Transverse colon (tissue), 4 donors: ENCODE results near the gene SOX12. TPM values are rescaled to one million over a fixed set of nuclear protein-coding genes. Genes with fewer than 3 reads are reported as not detected.
A peak's percentile ranks its signal among the peaks of the same experiment; 100 is the strongest.
"Not testable (repeated sequence)": the region's sequence is repeated elsewhere in the genome, so short reads cannot be mapped to it uniquely, and the experiment has no call there.

Experiments
- DNase-seq: peaks from one replicate; pipeline ENCODE4 v3.0.0-alpha.2; 2019
- H3K27ac ChIP-seq, 4 donors: fragments of 200-600 bp; sonication (generic); 2 replicates each; pipeline ENCODE4 v1.5.1; 2016 to 2018; ENCODE audit warnings: inconsistent platforms in 4 of 4
- H3K27me3 ChIP-seq: fragments of 200-600 bp; sonication (generic); 2 replicates; pipeline ENCODE4 v1.5.1; 2017; ENCODE audit warnings: inconsistent platforms
- H3K36me3 ChIP-seq, 4 donors: fragments of 200-600 bp; sonication (generic); 2 replicates each; pipeline ENCODE4 v1.5.1; 2017 to 2019; ENCODE audit warnings: inconsistent platforms in 4 of 4
- H3K4me1 ChIP-seq, 4 donors: fragments of 200-600 bp; sonication (generic); 2 replicates each; pipeline ENCODE4 v1.5.1; 2017 to 2020; ENCODE audit warnings: inconsistent platforms in 4 of 4
- H3K4me3 ChIP-seq, 4 donors: fragments of 200-600 bp; sonication (generic); 1 replicate in 1 of 4; 2 replicates in 3 of 4; pipeline versions ENCODE4 v1.5.1 to v1.6.1; 2017 to 2019; ENCODE audit warnings: inconsistent platforms in 4 of 4
- H3K9me3 ChIP-seq, 2 donors: fragments of 200-600 bp; sonication (generic); 2 replicates each; pipeline ENCODE4 v1.5.1; 2017 to 2019; ENCODE audit warnings: inconsistent platforms in 2 of 2
- EP300 ChIP-seq: sonication (generic); formaldehyde crosslinking; IDR thresholded peaks from one replicate; pipeline ENCODE4 v1.6.1; 2017; ENCODE audit warnings: antibody characterized with exemption, low read depth
- POLR2A ChIP-seq: fragments of 450-650 bp; IDR thresholded peaks from one replicate; pipeline ENCODE4 v1.6.1; 2016; ENCODE audit warnings: antibody characterized with exemption, mild to moderate bottlenecking, moderate library complexity
- POLR2AphosphoS5 ChIP-seq, 3 donors: sonication (generic); formaldehyde crosslinking; IDR thresholded peaks; one replicate each; pipeline ENCODE4 v1.6.1; 2016; ENCODE audit warnings: antibody characterized with exemption in 3 of 3
- WGBS, 2 donors: methylation state at CpG; one replicate each; pipeline ENCODE4 v1.1.5; 2018; ENCODE audit warnings: low coverage in 1 of 2; 5-methylcytosine and 5-hydroxymethylcytosine counted together
- in situ Hi-C, 4 donors: fragments of 200-750 bp; cut with MboI; loops; one replicate each; pipeline versions ENCODE4 v1.15.0 to v1.15.1; 2017; ENCODE audit warnings: low sequenced_read_pairs in 3 of 4, low pct_ligation_motif_present in 1 of 4, low pct_unique_long_range_greater_than_20kb in 1 of 4
- intact Hi-C: fragments of 100-400 bp; cut with DNase I; formaldehyde crosslinking; loops from one replicate; pipeline ENCODE4 v1.15.1; 2023; ENCODE audit warnings: low total_unique reads
- total RNA-seq, 4 donors: library from RNA; depleted of rRNA; stranded (reverse); fragments of >200 nt; gene quantifications; one replicate each; pipeline ENCODE4 v1.1.0, GENCODE V29; 2016
- TF ChIP-seq, protein P1 (sequence below), 5 experiments: fragments of 200-600 bp in 3 of 5; fragments of 450-650 bp in 2 of 5; sonication (generic) in 3 of 5; IDR thresholded peaks; 1 replicate in 2 of 5; 2 replicates in 3 of 5; pipeline ENCODE4 v1.5.1; 2016 to 2017; ENCODE audit warnings: antibody characterized with exemption in 5 of 5, inconsistent platforms in 3 of 5, mild to moderate bottlenecking in 2 of 5, moderate library complexity in 1 of 5

Gene SOX12
- total RNA-seq, 4 donors from 2014 or later = 2.0 to 5.0 (median 3.5) TPM

DNA sequence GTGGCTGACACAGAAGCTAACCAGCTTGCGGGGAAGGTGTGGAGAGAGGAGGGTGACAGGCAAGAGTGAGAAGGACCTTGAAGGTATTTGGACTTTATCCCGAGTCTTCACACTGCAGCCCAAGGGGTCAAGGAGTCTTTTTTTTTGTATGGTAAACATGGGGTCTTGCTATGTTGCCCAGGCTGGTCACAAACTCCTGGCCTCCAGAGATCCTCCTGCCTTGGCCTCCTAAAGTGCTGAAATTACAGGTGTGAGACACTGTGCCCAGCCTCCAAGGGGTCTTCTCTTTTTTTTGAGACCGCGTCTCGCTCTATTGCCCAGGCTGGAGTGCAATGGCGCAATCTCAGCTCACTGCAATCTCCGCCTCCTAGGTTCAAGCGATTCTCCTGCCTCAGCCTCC is 9.2 kb downstream of the SOX12 start:
- intact Hi-C loops = no loop called here
- no peak for DNase-seq

DNA sequence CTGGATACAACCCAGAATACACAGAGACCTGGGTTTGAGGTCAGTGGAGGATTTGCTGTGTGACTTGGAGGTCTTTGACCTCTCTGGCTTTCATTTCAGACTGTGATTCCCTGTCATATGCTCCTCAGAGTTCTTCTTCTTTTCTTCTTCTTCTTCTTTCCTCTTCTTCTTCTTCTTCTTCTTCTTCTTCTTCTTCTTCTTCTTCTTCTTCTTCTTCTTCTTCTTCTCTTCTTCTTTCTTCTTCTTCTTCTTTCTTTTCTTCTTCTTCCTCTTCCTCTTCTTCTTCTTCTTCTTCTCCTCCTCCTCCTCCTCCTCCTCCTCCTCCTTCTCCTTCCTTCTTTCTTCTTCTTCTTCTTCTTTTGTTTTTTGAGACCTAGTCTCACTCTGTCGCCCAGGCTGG is 10.7 kb downstream of the SOX12 start:
- in situ Hi-C loops, DNase-seq, H3K27me3 ChIP-seq, H3K4me1 ChIP-seq, intact Hi-C loops, H3K9me3 ChIP-seq, H3K27ac ChIP-seq, H3K36me3 ChIP-seq, H3K4me3 ChIP-seq: not testable (repeated sequence)
- 100% methylated on average over 1 of the region's 1 CpG; no CpG with 5 or more reads in 1 of the 2 donors for WGBS, 2 donors

More for the DNA sequence above, 9.2 kb downstream of the SOX12 start:
- Histone ChIP-seq H3K4me3 (no peak overlapping the region), H3K9me3 (no peaks in the 10 kb centered on the region), H3K36me3 (no peaks in the 10 kb centered on the region), H3K27ac (no peak overlapping the region), H3K27me3 (no peaks in the 10 kb centered on the region), H3K4me1 (peaks cover 0 to 9% (median 3%) of the 10 kb centered on the region in 4 donors)
- in situ Hi-C loops = no loop called here
- no peak for TF ChIP-seq POLR2A
- no peak for TF ChIP-seq EP300
- TF ChIP-seq, protein P1, sequence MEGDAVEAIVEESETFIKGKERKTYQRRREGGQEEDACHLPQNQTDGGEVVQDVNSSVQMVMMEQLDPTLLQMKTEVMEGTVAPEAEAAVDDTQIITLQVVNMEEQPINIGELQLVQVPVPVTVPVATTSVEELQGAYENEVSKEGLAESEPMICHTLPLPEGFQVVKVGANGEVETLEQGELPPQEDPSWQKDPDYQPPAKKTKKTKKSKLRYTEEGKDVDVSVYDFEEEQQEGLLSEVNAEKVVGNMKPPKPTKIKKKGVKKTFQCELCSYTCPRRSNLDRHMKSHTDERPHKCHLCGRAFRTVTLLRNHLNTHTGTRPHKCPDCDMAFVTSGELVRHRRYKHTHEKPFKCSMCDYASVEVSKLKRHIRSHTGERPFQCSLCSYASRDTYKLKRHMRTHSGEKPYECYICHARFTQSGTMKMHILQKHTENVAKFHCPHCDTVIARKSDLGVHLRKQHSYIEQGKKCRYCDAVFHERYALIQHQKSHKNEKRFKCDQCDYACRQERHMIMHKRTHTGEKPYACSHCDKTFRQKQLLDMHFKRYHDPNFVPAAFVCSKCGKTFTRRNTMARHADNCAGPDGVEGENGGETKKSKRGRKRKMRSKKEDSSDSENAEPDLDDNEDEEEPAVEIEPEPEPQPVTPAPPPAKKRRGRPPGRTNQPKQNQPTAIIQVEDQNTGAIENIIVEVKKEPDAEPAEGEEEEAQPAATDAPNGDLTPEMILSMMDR (IDR thresholded peaks at IDR 0.05) = no peak
- no peak for TF ChIP-seq POLR2AphosphoS5 (IDR thresholded peaks at IDR 0.05)
- 94 to 100% methylated on average over 2 to 8 of the region's 8 CpGs for WGBS, 2 donors

GRCh38 chr20:341682-342081 is 16.3 kb downstream of the SOX12 start:
- intact Hi-C loops (no loop called here), in situ Hi-C loops (no loop called here)
- WGBS, 2 donors = 60% methylated on average over 2 of the region's 2 CpGs; no CpG with 5 or more reads in 1 of the 2 donors
- peaks cover 0 to 15% (median 3%) of the 10 kb centered on the region in 4 donors for H3K4me1 ChIP-seq
- H3K36me3 ChIP-seq = no peaks in the 10 kb centered on the region
- H3K27ac ChIP-seq = no peak overlapping the region
- DNase-seq = no peak
- no peak overlapping the region for H3K4me3 ChIP-seq
- peaks cover 0 to 4% of the 10 kb centered on the region in 2 donors for H3K9me3 ChIP-seq
- TF ChIP-seq POLR2A (no peak), POLR2AphosphoS5 (IDR thresholded peaks at IDR 0.05) (peak in 1 of 3 donors; percentile 21)
- H3K27me3 ChIP-seq = no peaks in the 10 kb centered on the region

DNA sequence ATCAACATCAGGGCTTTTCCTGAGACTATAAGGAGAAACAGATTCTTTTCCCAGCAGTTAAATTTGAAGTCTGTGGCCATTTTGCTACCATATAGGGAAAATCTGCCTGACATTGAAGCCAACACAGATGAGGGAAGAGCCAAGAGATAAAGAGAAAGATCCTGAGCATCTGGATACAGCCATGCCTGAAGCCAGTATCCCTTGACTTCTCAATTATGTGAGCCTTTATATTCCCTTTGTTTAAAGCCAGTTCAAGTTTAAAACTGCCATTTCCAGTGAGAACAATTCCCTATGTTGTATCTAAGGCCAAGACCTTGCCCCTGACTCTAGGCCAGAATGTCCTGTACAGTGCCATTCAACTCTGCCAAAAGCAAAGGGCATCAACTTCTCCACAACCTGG is 17.8 kb downstream of the SOX12 start:
- H3K9me3 ChIP-seq = peaks cover 0 to 4% of the 10 kb centered on the region in 2 donors
- in situ Hi-C loops (no loop called here), intact Hi-C loops (no loop called here)
- no peaks in the 10 kb centered on the region for H3K27me3 ChIP-seq
- no peak overlapping the region for H3K4me3 ChIP-seq
- TF ChIP-seq EP300 (no peak), POLR2AphosphoS5 (IDR thresholded peaks at IDR 0.05) (no peak), POLR2A (no peak)
- peaks cover 0 to 20% (median 6%) of the 10 kb centered on the region in 4 donors for H3K4me1 ChIP-seq
- DNase-seq = no peak
- H3K27ac ChIP-seq = no peak overlapping the region
- no peaks in the 10 kb centered on the region for H3K36me3 ChIP-seq

- H3K4me1 ChIP-seq = peaks cover 3 to 28% (median 12%) of the 10 kb centered on the region in 4 donors
- 82 to 83% methylated on average over 1 to 9 of the region's 9 CpGs for WGBS, 2 donors
- TF ChIP-seq, protein P1 (IDR thresholded peaks at IDR 0.05) = no peak
- TF ChIP-seq POLR2AphosphoS5 (IDR thresholded peaks at IDR 0.05) (no peak), POLR2A (no peak), EP300 (no peak)
- no peak for DNase-seq
- no peaks in the 10 kb centered on the region for H3K27me3 ChIP-seq
- H3K4me3 ChIP-seq = peak overlapping the region in 3 of 4 donors; percentile 63 to 91 (median 77)
- intact Hi-C loops = no loop called here
- no peaks in the 10 kb centered on the region for H3K36me3 ChIP-seq
- H3K27ac ChIP-seq = peak overlapping the region; percentile 92 to 97 (median 97)
- in situ Hi-C loops = no loop called here
- peaks cover 0 to 4% of the 10 kb centered on the region in 2 donors for H3K9me3 ChIP-seq
Measured at GRCh38 chr20:346033-346639, 20.8 kb downstream of the SOX12 start.
